Activated naive CD8-positive, alpha-beta T cell treated with anti-CD3 and anti-CD28 coated beads, Interleukin-2, amount 50 U/mL, for 16 hours (primary cell): Measurements from ENCODE around the gene ACOT8.

Experiments
- DNase-seq: peaks from one replicate; pipeline ENCODE4 v3.0.0-alpha.2; 2020; ENCODE audit warnings: low read depth, low spot score

The ACOT8 gene

GRCh38 chr20:45796337-45797065 is 60.7 kb downstream of the ACOT8 start:
- no peak for DNase-seq

- no peak for DNase-seq
Measured at GRCh38 chr20:45792317-45793118, 64.7 kb downstream of the ACOT8 start.
